GM19351 (cell line): Measurements from ENCODE around the gene ANKRD40CL.

Experiments
- ATAC-seq: cut with Tn5 transposase; IDR thresholded peaks from one replicate; pipeline ENCODE4 v1.9.1; 2021; ENCODE audit warnings: mild to moderate bottlenecking, moderate library complexity; ENCODE audit not compliant: unreplicated experiment

ANKRD40CL gene

DNA sequence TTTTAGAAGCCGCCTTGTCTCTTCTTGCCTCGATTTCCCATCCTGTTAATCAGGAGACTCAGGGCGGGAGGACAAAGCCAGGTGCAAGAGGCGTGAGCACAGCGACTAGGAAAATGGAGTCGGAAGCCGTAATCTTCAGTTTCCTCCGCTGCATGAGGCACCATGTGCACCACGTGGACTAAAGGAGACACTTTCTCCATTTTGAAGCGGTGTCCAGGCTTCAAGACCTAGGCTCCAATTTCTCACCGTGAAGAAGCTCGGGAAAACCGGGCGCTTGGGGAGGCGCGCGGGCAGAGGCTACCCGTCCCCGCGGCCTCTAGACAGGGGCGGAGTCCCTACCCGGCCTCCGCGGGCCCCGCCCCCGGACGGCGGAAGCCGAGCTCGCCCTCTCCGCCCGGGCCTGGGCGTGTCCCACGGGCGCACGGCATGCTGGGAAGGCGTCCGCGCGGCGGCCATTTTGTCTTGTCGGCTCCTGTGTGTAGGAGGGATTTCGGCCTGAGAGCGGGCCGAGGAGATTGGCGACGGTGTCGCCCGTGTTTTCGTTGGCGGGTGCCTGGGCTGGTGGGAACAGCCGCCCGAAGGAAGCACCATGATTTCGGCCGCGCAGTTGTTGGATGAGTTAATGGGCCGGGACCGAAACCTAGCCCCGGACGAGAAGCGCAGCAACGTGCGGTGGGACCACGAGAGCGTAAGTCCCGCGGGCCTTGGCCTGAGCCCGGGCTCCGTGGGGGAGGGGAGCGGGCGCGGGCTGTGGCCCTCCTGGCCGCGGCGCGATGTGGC, 48.0 kb downstream of the ANKRD40CL start, which contains the start of gene LUC7L3:
LUC7L3 (plus strand) TSS at position 460 of the 780 bp plus-strand sequence; CDS start at position 590, 130 bp downstream.
- peak; percentile 90 for ATAC-seq

- no peak for ATAC-seq
Measured at GRCh38 chr17:50715471-50715870, 51.8 kb downstream of the ANKRD40CL start.

GRCh38 chr17:50712641-50713040, 54.7 kb downstream of the ANKRD40CL start:
- no peak for ATAC-seq
